Transverse colon (tissue), 4 donors: ENCODE results near the gene NAA40. TPM values are rescaled to one million over a fixed set of nuclear protein-coding genes. Genes with fewer than 3 reads are reported as not detected.
A peak's percentile ranks its signal among the peaks of the same experiment; 100 is the strongest.

Experiments
- DNase-seq: peaks from one replicate; pipeline ENCODE4 v3.0.0-alpha.2; 2019
- H3K27ac ChIP-seq, 4 donors: fragments of 200-600 bp; sonication (generic); 2 replicates each; pipeline ENCODE4 v1.5.1; 2016 to 2018; ENCODE audit warnings: inconsistent platforms in 4 of 4
- H3K27me3 ChIP-seq: fragments of 200-600 bp; sonication (generic); 2 replicates; pipeline ENCODE4 v1.5.1; 2017; ENCODE audit warnings: inconsistent platforms
- H3K36me3 ChIP-seq, 4 donors: fragments of 200-600 bp; sonication (generic); 2 replicates each; pipeline ENCODE4 v1.5.1; 2017 to 2019; ENCODE audit warnings: inconsistent platforms in 4 of 4
- H3K4me1 ChIP-seq, 4 donors: fragments of 200-600 bp; sonication (generic); 2 replicates each; pipeline ENCODE4 v1.5.1; 2017 to 2020; ENCODE audit warnings: inconsistent platforms in 4 of 4
- H3K4me3 ChIP-seq, 4 donors: fragments of 200-600 bp; sonication (generic); 1 replicate in 1 of 4; 2 replicates in 3 of 4; pipeline versions ENCODE4 v1.5.1 to v1.6.1; 2017 to 2019; ENCODE audit warnings: inconsistent platforms in 4 of 4
- H3K9me3 ChIP-seq, 2 donors: fragments of 200-600 bp; sonication (generic); 2 replicates each; pipeline ENCODE4 v1.5.1; 2017 to 2019; ENCODE audit warnings: inconsistent platforms in 2 of 2
- CTCF ChIP-seq, 5 experiments: fragments of 200-600 bp in 3 of 5; fragments of 450-650 bp in 2 of 5; sonication (generic) in 3 of 5; IDR thresholded peaks; 1 replicate in 2 of 5; 2 replicates in 3 of 5; pipeline ENCODE4 v1.5.1; 2016 to 2017; ENCODE audit warnings: antibody characterized with exemption in 5 of 5, inconsistent platforms in 3 of 5, mild to moderate bottlenecking in 2 of 5, moderate library complexity in 1 of 5
- EP300 ChIP-seq: sonication (generic); formaldehyde crosslinking; IDR thresholded peaks from one replicate; pipeline ENCODE4 v1.6.1; 2017; ENCODE audit warnings: antibody characterized with exemption, low read depth
- POLR2A ChIP-seq: fragments of 450-650 bp; IDR thresholded peaks from one replicate; pipeline ENCODE4 v1.6.1; 2016; ENCODE audit warnings: antibody characterized with exemption, mild to moderate bottlenecking, moderate library complexity
- POLR2AphosphoS5 ChIP-seq, 3 donors: sonication (generic); formaldehyde crosslinking; IDR thresholded peaks; one replicate each; pipeline ENCODE4 v1.6.1; 2016; ENCODE audit warnings: antibody characterized with exemption in 3 of 3
- WGBS, 2 donors: methylation state at CpG; one replicate each; pipeline ENCODE4 v1.1.5; 2018; ENCODE audit warnings: low coverage in 1 of 2; 5-methylcytosine and 5-hydroxymethylcytosine counted together
- in situ Hi-C, 4 donors: fragments of 200-750 bp; cut with MboI; loops; one replicate each; pipeline versions ENCODE4 v1.15.0 to v1.15.1; 2017; ENCODE audit warnings: low sequenced_read_pairs in 3 of 4, low pct_ligation_motif_present in 1 of 4, low pct_unique_long_range_greater_than_20kb in 1 of 4
- intact Hi-C: fragments of 100-400 bp; cut with DNase I; formaldehyde crosslinking; loops from one replicate; pipeline ENCODE4 v1.15.1; 2023; ENCODE audit warnings: low total_unique reads
- total RNA-seq, 4 donors: library from RNA; depleted of rRNA; stranded (reverse); fragments of >200 nt; gene quantifications; one replicate each; pipeline ENCODE4 v1.1.0, GENCODE V29; 2016

NAA40 gene
- total RNA-seq, 4 donors from 2014 or later: 25.8 to 36.6 (median 34.3) TPM

DNA sequence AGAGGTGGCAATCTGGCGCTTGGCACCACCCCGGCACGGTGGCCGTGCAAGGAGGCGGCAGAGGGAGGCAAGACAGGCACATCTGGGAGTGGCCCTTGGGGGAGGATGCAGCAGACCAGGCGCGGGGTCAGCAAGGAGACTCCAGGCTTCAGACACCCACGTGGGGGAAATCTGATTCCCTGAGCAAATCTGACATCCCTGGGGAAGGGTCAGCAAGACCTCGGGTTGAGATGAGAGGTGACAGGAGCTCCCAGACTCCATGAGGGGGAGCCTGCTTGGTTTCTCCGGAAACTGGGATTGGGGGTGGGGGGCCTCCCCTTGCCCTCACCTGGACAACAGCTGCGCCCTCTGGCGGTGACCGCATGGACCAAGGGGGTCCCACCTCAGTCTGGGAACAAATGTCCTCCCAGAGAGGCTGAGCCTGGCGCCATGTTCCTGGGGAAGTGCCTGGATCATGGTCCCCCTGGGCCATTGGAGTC, 17.8 kb upstream of the NAA40 start:
- intact Hi-C loops (loop anchor here (5.0 kb wide), 1 partner anchor 74 kb away; no protein-coding TSS in a partner anchor), in situ Hi-C loops (no loop called here)
- 69% methylated on average over 14 of the region's 14 CpGs; no CpG with 5 or more reads in 1 of the 2 donors for WGBS, 2 donors
- Histone ChIP-seq H3K27me3 (no peaks in the 10 kb centered on the region), H3K4me3 (no peak overlapping the region), H3K27ac (peak overlapping the region in 1 of 4 donors; percentile 90), H3K4me1 (peaks cover 40 to 46% (median 46%) of the 10 kb centered on the region in 4 donors), H3K9me3 (no peaks in the 10 kb centered on the region), H3K36me3 (no peaks in the 10 kb centered on the region)
- DNase-seq: peak; percentile 28
- TF ChIP-seq CTCF (IDR thresholded peaks at IDR 0.05) (peak in 2 of 5 experiments; percentile 18 to 31), EP300 (no peak)

- in situ Hi-C loops: no loop called here
- Histone ChIP-seq H3K36me3 (no peaks in the 10 kb centered on the region), H3K4me1 (peaks cover 27 to 31% (median 31%) of the 10 kb centered on the region in 4 donors), H3K9me3 (no peaks in the 10 kb centered on the region), H3K27me3 (no peaks in the 10 kb centered on the region), H3K27ac (no peak overlapping the region), H3K4me3 (no peak overlapping the region)
- WGBS, 2 donors: 62% methylated on average over 2 of the region's 2 CpGs; no CpG with 5 or more reads in 1 of the 2 donors
- no peak for DNase-seq
- intact Hi-C loops: loop anchor here (5.0 kb wide), 1 partner anchor 75 kb away; no protein-coding TSS in a partner anchor
- TF ChIP-seq CTCF (IDR thresholded peaks at IDR 0.05): no peak
- no peak for TF ChIP-seq POLR2A
- no peak for TF ChIP-seq POLR2AphosphoS5 (IDR thresholded peaks at IDR 0.05)
- TF ChIP-seq EP300: no peak
Observed at GRCh38 chr11:63922673-63923192, 16.1 kb upstream of the NAA40 start.

DNA sequence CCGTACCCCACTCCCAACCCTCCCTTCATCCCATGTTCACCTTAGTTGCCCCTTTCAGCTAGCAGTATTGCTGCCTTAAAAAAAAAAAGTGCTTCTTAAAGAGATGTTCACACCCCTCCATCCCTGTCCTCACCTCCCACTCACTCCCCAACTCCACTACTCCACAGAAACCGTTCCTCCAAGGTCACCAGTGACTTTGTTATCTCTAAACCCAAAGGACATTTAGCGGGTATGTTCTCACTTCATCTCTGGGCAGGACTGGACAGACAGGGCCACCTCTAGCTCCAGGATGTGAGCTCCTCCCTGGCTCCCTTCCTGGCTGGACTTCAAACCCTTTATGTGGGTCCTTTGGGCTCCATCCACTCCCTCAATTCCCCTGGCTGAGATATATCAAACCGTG, 15.5 kb upstream of the NAA40 start:
- 54 to 62% methylated on average over 4 of the region's 4 CpGs for WGBS, 2 donors
- Histone ChIP-seq H3K4me3 (no peak overlapping the region), H3K36me3 (no peaks in the 10 kb centered on the region), H3K9me3 (no peaks in the 10 kb centered on the region), H3K27me3 (no peaks in the 10 kb centered on the region), H3K27ac (no peak overlapping the region), H3K4me1 (peaks cover 21 to 25% (median 25%) of the 10 kb centered on the region in 4 donors)
- DNase-seq: no peak
- no peak for TF ChIP-seq CTCF (IDR thresholded peaks at IDR 0.05)
- no peak for TF ChIP-seq POLR2AphosphoS5 (IDR thresholded peaks at IDR 0.05)
- TF ChIP-seq POLR2A: no peak
- TF ChIP-seq EP300: no peak
- intact Hi-C loops: loop anchor here (5.0 kb wide), 1 partner anchor 76 kb away; no protein-coding TSS in a partner anchor
- in situ Hi-C loops: no loop called here

DNA sequence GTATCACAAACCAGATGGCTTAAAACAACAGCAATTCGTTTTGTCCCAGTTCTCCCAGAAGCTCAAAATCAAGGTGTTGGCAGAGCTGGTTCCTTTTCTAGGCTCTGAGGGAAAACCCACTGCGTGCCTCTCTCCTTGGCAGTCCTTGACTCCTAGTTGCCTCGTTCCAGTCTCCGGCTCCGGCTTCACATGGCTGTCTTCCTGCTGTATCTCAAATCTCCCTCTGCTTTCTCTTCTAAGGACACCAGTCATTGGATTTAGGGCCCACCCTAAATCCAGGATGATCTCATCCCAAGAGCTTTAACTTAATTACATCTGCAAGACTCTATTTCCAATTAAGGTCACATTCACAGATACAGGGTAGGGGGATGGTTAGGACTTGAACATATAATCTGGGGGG, 9.2 kb upstream of the NAA40 start:
- Histone ChIP-seq H3K9me3 (no peaks in the 10 kb centered on the region), H3K27ac (no peak overlapping the region), H3K4me1 (no peaks in the 10 kb centered on the region), H3K4me3 (no peak overlapping the region), H3K36me3 (no peaks in the 10 kb centered on the region), H3K27me3 (no peaks in the 10 kb centered on the region)
- TF ChIP-seq CTCF (IDR thresholded peaks at IDR 0.05) (no peak), POLR2A (no peak)
- no peak for DNase-seq
- WGBS, 2 donors: 86 to 98% methylated on average over 5 of the region's 5 CpGs
- in situ Hi-C loops: no loop called here
- intact Hi-C loops: no loop called here
